Thyroid gland (tissue), 4 donors: ENCODE results near the gene SKIDA1.

Source experiments
- CTCF ChIP-seq, 6 experiments: fragments of 200-600 bp in 3 of 6; fragments of 450-650 bp in 3 of 6; sonication (generic) in 3 of 6; IDR thresholded peaks; one replicate each; pipeline ENCODE4 v1.5.1; 2016 to 2019; ENCODE audit warnings: antibody characterized with exemption in 6 of 6, mild to moderate bottlenecking in 2 of 6, inconsistent platforms in 1 of 6, moderate library complexity in 1 of 6
- POLR2A ChIP-seq, 2 donors: fragments of 450-650 bp; IDR thresholded peaks; one replicate each; pipeline ENCODE4 v1.6.1; 2017; ENCODE audit warnings: antibody characterized with exemption in 2 of 2, mild to moderate bottlenecking in 2 of 2, moderate library complexity in 1 of 2

- TF ChIP-seq CTCF (IDR thresholded peaks at IDR 0.05) = peak; percentile 69 to 99 (median 97)
- TF ChIP-seq POLR2A (IDR thresholded peaks at IDR 0.05) = peak in 1 of 2 donors; percentile 27
Measured at GRCh38 chr10:21495752-21496342, 29.6 kb downstream of the SKIDA1 start.
